Glomerular endothelial cell (primary cell): ENCODE results near the gene CHMP4B. TPM values are rescaled to one million over a fixed set of nuclear protein-coding genes. Genes with fewer than 3 reads are reported as not detected.
"Not testable (repeated sequence)": the region's sequence is repeated elsewhere in the genome, so short reads cannot be mapped to it uniquely, and the experiment has no call there.

ENCODE experiments used
- DNase-seq: peaks from one replicate; pipeline ENCODE4 v3.0.0-alpha.2; 2011; ENCODE audit warnings: low read depth, low spot score; ENCODE audit errors: extremely low read depth
- total RNA-seq: library from RNA; depleted of rRNA; stranded (reverse); fragments of >200 nt; gene quantifications from 2 replicates; pipeline ENCODE4 v1.2.3, GENCODE V29; 2015

The CHMP4B gene
- total RNA-seq, 1 donor from 2014 or later, result 119 TPM

GRCh38 chr20:33789109-33789857 lies 21.9 kb upstream of the CHMP4B start:
- peak; percentile 95 for DNase-seq

DNA sequence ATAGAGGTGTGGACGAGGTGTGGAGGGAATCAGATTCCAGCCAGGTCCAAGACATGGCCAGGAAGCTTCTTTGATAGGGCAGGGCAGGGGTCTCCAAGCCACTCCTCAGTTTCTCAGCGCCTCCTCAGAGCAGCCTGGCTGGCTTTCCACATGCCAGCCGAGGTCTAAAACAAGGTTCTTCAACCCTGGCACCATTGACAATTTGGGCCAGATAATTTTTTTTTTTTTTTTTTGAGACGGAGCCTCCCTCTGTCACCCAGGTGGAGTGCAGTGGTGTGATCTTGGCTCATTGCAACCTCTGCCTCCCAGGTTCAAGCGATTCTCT lies 21.3 kb upstream of the CHMP4B start:
- no peak for DNase-seq

- DNase-seq, result no peak
These were observed 20.6 kb upstream of the CHMP4B start for GRCh38 chr20:33790566-33790965.

GRCh38 chr20:33791021-33791420 lies 20.1 kb upstream of the CHMP4B start:
- DNase-seq, result no peak

- no peak for DNase-seq
These were observed 19.6 kb upstream of the CHMP4B start for GRCh38 chr20:33791540-33791939.

DNA sequence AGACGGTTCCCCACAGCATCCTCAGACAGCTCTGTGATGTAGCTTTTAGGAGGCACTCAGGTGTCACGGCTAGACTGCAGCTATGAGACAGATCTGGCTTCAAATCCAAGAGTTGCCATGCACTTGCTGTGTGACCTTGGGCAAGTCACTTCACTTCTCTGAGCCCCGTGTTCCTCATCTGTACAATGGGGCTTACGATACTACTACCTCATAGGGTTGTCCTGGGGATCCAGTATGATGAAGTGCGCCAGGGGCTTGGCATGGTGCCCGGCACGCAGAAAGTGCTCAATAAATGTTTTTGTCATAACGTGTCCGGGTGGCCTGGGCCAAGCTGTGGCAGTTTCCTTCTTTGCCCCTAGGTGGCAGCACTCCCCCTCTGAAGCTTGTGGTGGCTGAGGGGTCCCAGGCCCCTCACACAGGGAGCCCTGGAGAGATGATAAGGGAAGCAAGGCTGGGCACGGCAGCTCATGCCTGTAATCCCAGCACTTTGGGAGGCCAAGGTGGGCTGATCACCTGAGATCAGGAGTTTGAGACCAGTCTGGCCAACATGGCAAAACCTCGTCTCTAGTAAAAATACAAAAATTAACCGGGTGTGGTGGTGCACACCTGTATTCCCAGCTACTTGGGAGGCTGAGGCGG lies 19.1 kb upstream of the CHMP4B start:
- no peak for DNase-seq

GRCh38 chr20:33792598-33792989 lies 18.6 kb upstream of the CHMP4B start:
- not testable (repeated sequence) for DNase-seq

GRCh38 chr20:33793011-33793931 lies 17.9 kb upstream of the CHMP4B start:
- DNase-seq, result no peak

GRCh38 chr20:33796263-33796906 lies 14.8 kb upstream of the CHMP4B start:
- DNase-seq, result no peak

DNA sequence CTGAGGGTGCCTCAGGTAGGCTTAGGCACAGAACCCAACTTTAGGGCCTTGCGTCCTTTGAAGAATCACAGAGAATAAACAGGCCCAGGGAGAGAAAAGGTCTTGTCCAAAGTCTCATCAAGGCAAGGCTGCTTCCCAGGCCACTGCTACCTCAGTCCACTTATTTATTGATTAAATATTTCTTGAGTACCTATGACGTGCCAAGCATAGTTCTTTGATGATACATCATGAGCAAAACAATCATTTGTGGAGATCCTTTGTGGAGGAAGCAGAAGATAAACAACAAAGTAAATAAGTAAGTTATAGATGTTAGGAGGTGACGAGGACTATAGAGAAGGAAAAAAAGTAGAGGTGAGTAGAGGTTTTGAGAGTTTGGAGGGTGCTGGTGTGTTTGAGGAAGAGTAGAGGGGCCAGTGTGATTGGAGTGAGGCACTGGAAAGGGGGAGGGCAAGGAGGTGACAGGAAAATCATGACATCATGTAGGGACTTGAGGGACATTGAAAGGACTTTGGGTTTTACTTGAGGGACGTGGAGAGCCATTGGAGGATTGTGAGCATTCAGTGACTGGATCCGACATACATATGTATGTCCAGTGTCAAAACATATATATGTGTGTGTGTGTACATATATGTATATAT lies 14.1 kb upstream of the CHMP4B start:
- no peak for DNase-seq

DNA sequence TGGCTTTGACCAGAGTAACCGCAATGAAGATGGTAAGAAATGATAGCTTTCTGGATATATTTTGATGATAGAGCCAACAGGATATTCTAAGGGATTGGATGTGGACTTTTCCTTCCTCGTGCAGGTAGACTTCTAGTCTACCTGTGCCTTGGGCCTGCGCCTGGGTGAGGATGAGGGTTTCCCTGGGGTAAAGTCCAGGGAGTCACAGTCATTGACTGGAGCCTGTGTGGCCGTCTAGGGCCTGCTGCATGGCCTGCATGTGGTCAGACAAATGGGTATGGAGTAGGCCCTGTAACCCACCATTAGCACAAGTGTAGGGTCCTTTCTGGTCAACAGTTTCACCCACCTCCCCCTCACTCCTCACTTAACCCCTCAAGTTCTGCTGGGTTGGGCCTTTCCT lies 12.7 kb upstream of the CHMP4B start:
- no peak for DNase-seq

DNA sequence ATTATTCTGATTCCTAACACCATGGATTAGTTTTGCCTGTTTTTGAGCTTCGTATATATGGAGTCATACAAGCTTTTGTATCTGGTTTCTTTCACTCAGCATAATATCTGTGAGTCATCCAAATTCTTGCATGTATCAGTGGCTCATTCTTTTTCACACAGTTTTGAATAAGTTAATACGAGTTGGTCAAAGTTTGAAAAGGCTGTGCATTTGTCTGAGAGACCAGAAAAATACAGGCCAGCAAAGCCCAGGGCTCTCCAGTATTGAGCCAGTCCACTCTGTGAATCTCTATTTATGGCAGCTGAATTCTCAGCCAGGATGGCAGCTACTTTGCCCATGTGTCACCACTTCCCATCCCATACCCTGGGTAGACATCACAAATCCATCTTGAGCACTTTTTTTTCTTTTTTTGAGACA lies 7.2 kb upstream of the CHMP4B start:
- no peak for DNase-seq

GRCh38 chr20:33808388-33808787 lies 2.8 kb upstream of the CHMP4B start:
- DNase-seq, result no peak

GRCh38 chr20:33810259-33810658 lies 889 bp upstream of the CHMP4B start:
- DNase-seq, result no peak

GRCh38 chr20:33811776-33812151 lies 616 bp downstream of the CHMP4B start:
- no peak for DNase-seq

DNA sequence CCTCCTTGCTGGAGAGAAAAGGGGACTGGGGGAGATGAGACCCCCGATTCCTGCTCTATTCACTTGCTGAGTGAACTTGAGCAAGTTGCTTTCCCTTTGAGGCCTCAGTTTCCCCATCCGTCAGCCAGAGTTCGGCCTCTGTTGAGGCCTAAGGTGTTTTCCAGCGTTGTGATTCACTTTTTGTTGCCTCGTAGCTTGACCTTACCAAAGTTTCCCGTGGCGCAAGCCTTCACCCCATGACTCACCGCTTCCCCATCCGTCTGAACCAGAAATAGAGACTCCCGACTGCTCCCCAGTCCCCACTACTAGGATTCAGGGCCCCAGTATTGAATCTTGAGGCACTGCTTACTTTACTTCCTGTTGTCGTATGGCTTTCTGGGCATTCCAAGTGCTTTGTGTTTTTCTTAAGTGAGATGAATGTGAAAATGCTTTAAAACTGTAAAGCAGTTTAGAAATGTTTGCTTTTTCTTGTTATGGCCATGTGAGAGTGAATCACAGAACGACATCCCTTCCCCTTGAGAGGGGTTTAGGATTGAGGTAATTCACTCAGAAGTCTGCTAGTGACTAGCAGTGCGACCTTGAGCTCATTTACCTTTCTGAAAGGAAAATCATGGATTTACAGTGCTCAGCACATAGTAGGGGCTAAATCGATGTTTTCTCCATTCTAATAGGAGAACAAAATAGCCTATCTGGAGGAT lies 1.2 kb downstream of the CHMP4B start:
- no peak for DNase-seq

GRCh38 chr20:33812908-33813462 lies 1.8 kb downstream of the CHMP4B start:
- no peak for DNase-seq

DNA sequence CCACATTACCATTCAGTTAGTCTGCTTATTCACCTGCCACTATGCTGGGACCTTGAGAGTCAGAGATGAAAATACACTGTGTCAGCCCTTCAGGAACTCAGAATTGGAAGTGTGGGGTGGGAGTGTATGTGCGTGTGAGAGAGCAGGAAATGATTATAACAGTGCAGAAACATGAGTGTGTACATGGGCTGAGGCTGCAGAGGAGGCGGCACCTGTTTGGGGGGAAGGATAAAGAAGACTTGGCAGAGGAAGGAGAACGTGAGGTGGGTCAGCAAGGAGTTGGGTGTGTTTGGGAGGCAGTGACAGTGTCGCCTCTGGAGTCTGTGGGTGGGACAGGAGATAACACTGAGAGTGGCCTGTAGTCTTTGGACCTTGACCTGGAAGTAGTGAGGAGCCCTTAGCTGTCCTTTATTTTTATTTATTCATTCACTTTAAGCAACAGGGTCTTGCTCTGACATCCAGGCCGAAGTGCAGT lies 3.1 kb downstream of the CHMP4B start:
- no peak for DNase-seq

DNA sequence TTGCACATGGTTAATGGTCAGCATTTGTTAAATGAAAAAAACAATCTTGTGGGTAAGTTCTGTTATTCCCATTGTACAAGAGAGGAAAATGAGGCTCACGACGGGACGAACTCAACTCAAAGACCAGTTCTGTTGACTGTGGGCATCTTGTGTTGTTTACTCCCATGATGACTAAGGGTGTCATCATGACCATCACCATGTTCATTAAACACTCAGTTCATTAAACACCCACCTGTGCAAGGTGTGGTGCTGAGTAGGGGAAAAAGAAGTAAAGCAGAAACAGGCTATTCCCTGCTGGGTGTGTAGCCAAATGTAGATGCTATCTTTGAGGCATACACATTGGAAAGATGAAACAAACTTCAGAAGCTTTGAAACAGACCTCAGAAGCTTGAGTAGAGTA lies 4.5 kb downstream of the CHMP4B start:
- DNase-seq, result no peak

DNA sequence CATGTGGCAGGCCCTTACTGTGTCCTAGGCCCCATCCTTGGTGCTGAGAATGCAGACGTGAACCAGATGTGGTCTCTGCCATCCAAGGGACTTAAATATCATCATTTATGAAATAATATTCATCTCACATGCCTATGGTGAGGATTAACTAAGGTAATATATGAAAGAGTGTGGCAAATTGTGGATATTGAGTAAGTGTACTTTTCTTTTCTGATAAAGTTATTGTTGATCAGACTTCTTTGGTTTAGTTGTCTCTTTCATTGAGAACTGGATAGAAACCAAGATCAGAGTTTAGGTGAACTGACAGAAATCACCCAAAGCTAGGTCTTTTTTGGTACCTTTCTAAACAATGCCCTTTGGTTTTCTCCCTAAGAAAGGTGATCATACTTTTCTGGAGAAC lies 5.0 kb downstream of the CHMP4B start:
- DNase-seq, result no peak
